ENCODE measurements around the gene FAM151A.

- TF ChIP-seq POLR2A (IDR thresholded peaks at IDR 0.05; ENCODE audit: low read depth, low read length): no peak
- no peak for TF ChIP-seq POLR2AphosphoS5 (IDR thresholded peaks at IDR 0.05; ENCODE audit: insufficient read depth, low read depth, low read length)
- TF ChIP-seq GATA2 (IDR thresholded peaks at IDR 0.05; ENCODE audit: insufficient read depth, insufficient read length, low read depth, low read length): no peak
- TF ChIP-seq CTCF (IDR thresholded peaks at IDR 0.05; ENCODE audit: extremely low read depth in 1 of 2, insufficient read depth in 1 of 2, low read depth in 1 of 2, low read length in 2 of 2): no peak
- no peak for TF ChIP-seq JUN (IDR thresholded peaks at IDR 0.05; ENCODE audit: borderline replicate concordance, insufficient read depth, insufficient read length, low read depth)
- no peak for TF ChIP-seq MYC (IDR thresholded peaks at IDR 0.05; ENCODE audit: low read depth, low read length)
Measured at GRCh38 chr1:54650417-54650816, 27.1 kb upstream of the FAM151A start.

Measured in endothelial cell of umbilical vein (primary cell).